Duodenal mucosa (tissue), 2 donors: ENCODE data around the gene KIF15.

Source experiments
- H3K27ac ChIP-seq: one replicate; pipeline ENCODE4 v1.7.0; 2013; ENCODE audit warnings: low read depth, low read length
- H3K27me3 ChIP-seq, 2 donors: one replicate each; pipeline ENCODE4 v1.7.0; 2013; ENCODE audit warnings: low read length in 2 of 2, control low read depth in 1 of 2; ENCODE audit not compliant: insufficient read depth in 2 of 2, control insufficient read depth in 1 of 2
- H3K36me3 ChIP-seq, 2 donors: one replicate each; pipeline ENCODE4 v1.7.0; 2013; ENCODE audit warnings: low read length in 2 of 2, control low read depth in 1 of 2; ENCODE audit not compliant: insufficient read depth in 2 of 2, control insufficient read depth in 1 of 2
- H3K4me1 ChIP-seq, 2 donors: one replicate each; pipeline ENCODE4 v1.7.0; 2013; ENCODE audit warnings: low read length in 2 of 2, control low read depth in 1 of 2; ENCODE audit not compliant: insufficient read depth in 2 of 2, control insufficient read depth in 1 of 2
- H3K4me3 ChIP-seq, 2 donors: one replicate each; pipeline ENCODE4 v1.7.0; 2013; ENCODE audit warnings: low read length in 2 of 2, low read depth in 1 of 2
- H3K9ac ChIP-seq, 2 donors: one replicate each; pipeline ENCODE4 v1.7.0; 2013; ENCODE audit warnings: low read length in 2 of 2, low read depth in 1 of 2
- H3K9me3 ChIP-seq, 2 donors: one replicate each; pipeline ENCODE4 v1.7.0; 2013; ENCODE audit warnings: low read length in 2 of 2, control low read depth in 1 of 2; ENCODE audit not compliant: control insufficient read depth in 1 of 2

The KIF15 gene

DNA sequence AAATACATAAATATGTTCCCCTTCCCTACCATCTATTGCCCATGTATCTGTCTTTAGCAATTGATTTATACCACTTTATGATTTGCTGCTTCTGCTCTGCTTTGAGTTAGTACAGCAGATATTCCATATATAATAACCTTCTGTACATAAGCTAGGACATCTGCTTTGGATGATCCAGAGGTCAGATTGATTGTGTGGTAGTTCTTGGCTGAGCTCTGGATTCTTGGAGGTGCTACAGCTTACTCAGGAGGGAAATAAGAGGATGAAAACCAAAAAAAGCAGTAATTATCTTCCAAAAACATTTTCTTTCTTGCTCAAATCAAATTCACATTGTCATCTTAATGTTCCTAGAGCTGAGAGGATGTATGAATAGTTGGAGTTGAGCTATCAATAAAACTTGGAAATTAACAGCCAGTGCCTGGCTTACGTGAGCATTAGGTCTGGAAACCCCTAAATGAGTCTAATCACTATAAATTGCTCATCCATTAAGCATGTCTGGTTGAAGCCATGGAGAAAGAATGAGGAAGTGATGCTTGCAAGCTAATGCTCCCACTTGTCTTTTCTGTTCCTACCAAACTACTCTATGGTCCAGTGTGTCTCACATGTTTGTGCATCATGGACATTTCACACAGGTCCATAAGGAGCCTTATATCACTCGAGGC, 63.8 kb downstream of the KIF15 start:
- Histone ChIP-seq H3K27me3 (no peaks in the 10 kb centered on the region), H3K36me3 (peaks cover 4 to 7% of the 10 kb centered on the region in 2 donors), H3K4me1 (no peaks in the 10 kb centered on the region), H3K9ac (no peak overlapping the region), H3K27ac (no peak overlapping the region), H3K9me3 (no peaks in the 10 kb centered on the region), H3K4me3 (no peak overlapping the region)

DNA sequence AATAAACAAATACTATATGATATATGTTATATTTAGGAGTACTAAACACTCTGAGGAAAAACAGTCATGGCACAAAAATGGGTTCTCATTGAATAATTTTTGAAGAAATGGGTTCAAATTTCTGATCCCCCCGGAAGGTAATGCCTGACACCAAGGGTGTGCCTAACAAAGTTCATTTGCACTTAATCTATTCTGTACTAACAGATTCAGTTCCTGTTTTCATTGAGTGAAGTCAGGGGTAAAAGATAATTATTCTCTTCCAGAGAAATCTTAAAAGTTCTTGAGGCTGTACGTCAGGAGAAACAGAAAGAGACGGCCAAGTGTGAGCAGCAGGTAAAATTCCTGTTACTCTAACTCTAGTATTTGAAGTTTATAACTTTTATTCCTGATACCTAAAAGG, 65.6 kb downstream of the KIF15 start:
- H3K27ac ChIP-seq: no peak overlapping the region

DNA sequence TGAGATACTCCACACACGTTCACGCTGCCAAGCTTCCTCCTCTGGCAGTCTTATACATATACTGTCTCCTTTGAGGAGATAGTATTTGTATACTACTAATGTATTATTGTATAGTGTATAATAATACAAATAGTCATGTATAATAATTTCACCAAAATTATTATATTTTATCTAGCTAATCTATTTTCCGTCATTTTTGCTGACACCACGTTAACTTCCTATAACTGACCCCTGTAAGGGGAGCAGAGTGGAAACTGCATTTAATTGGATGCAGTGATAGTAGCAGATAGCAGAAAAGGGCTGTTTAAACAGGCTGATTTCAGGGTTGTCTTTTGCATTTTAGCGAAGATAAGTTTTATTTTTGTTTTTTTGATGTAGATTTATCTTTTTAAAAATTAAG, 69.6 kb downstream of the KIF15 start:
- H3K27ac ChIP-seq: no peak overlapping the region
- H3K9me3 ChIP-seq: peaks cover 0 to 5% of the 10 kb centered on the region in 2 donors
- no peaks in the 10 kb centered on the region for H3K4me1 ChIP-seq
- H3K9ac ChIP-seq: no peak overlapping the region
- peaks cover 4 to 7% of the 10 kb centered on the region in 2 donors for H3K36me3 ChIP-seq
- H3K4me3 ChIP-seq: no peak overlapping the region
- no peaks in the 10 kb centered on the region for H3K27me3 ChIP-seq

More for the DNA sequence above, 65.6 kb downstream of the KIF15 start:
- Histone ChIP-seq H3K27me3 (no peaks in the 10 kb centered on the region), H3K36me3 (peaks cover 4 to 7% of the 10 kb centered on the region in 2 donors), H3K9ac (no peak overlapping the region), H3K4me1 (no peaks in the 10 kb centered on the region), H3K9me3 (no peaks in the 10 kb centered on the region), H3K4me3 (no peak overlapping the region)

DNA sequence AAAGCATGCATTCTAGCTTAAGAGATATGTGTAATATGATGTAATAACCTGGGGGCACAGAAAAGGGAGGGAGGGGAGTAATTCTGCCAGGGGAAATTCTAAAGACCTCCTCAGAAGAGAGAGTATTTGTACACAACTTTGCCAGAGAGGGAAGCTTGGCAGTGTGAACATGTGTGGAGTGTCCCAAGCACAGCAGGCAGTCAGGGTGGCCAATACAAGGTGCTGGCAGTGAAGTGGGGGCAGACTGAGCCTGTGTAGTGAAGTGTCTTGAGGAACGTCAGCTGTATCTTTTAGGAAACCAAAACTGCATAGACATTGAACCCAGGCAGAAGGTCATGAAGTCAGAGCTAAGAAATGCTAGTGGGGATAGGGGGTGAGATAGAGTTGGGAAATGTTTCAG, 70.4 kb downstream of the KIF15 start:
- Histone ChIP-seq H3K9ac (no peak overlapping the region), H3K27ac (no peak overlapping the region), H3K4me3 (no peak overlapping the region), H3K36me3 (peaks cover 4 to 10% of the 10 kb centered on the region in 2 donors), H3K9me3 (peaks cover 5 to 12% of the 10 kb centered on the region in 2 donors), H3K27me3 (no peaks in the 10 kb centered on the region), H3K4me1 (no peaks in the 10 kb centered on the region)

DNA sequence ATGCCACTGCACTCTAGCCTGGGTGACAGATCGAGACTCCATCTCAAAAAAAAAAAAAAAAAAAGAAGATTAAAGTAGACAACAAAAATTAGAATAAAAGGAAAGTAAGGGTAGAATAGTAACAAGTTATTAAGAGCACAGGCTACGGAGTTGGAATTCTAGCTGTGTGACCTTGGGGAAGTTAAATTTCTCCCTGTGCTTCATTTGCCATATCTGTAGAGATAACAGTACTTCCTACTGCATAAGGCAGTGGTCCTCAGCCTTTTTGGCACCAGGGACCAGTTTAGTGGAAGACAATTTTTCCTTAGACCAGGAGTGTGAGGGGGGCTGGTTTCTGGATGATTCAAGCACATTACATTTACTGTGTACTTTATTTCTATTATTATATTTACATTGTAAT, 71.4 kb downstream of the KIF15 start:
- no peak overlapping the region for H3K27ac ChIP-seq

DNA sequence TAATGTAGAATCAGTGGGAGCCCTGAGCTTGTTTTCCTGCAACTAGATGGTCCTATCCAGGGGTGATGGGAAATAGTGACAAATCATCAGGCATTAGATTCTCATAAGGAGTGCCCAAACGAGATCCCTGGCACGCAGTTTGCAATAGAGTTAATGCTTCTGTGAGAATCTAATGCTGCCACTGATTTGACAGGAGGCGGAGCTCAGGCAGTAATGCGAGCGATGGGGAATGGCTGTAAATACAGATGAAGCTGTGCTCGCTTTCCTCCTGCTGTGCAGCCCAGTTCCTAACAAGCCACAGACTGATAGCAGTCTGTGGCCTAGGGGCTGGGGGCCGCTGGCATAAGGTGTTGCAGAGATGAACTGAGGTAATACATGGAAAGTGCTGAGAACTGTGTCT, 71.8 kb downstream of the KIF15 start:
- Histone ChIP-seq H3K9me3 (peaks cover 5 to 14% of the 10 kb centered on the region in 2 donors), H3K4me1 (no peaks in the 10 kb centered on the region), H3K36me3 (peaks cover 3 to 12% of the 10 kb centered on the region in 2 donors), H3K9ac (no peak overlapping the region), H3K27ac (no peak overlapping the region), H3K27me3 (no peaks in the 10 kb centered on the region), H3K4me3 (no peak overlapping the region)

More for the DNA sequence above, 71.4 kb downstream of the KIF15 start:
- H3K27me3 ChIP-seq: no peaks in the 10 kb centered on the region
- peaks cover 4 to 10% of the 10 kb centered on the region in 2 donors for H3K36me3 ChIP-seq
- no peak overlapping the region for H3K4me3 ChIP-seq
- H3K4me1 ChIP-seq: no peaks in the 10 kb centered on the region
- H3K9me3 ChIP-seq: peaks cover 5 to 14% of the 10 kb centered on the region in 2 donors
- H3K9ac ChIP-seq: no peak overlapping the region

DNA sequence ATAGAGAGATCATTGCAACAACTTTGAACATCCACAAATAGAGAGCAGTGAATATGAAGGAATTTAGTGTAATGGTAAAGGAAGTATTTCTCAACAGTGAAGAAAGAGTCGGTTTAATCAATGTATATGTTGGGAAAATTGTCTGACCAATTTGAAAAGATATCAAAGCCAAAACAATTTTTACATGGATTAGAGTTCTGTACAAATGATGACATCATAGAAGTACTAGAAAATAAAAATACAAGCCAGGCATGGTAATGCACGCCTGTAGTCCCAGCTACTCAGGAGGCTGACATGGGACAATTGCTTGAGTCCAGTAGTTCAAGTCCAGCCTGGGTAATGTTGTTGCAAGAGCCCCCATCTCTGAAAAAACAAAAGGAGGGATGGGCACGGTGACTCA, 74.1 kb downstream of the KIF15 start:
- H3K9ac ChIP-seq: no peak overlapping the region
- H3K9me3 ChIP-seq: peaks cover 5 to 14% of the 10 kb centered on the region in 2 donors
- no peaks in the 10 kb centered on the region for H3K4me1 ChIP-seq
- no peak overlapping the region for H3K27ac ChIP-seq
- peaks cover 3 to 5% of the 10 kb centered on the region in 2 donors for H3K36me3 ChIP-seq
- H3K27me3 ChIP-seq: no peaks in the 10 kb centered on the region
- no peak overlapping the region for H3K4me3 ChIP-seq

DNA sequence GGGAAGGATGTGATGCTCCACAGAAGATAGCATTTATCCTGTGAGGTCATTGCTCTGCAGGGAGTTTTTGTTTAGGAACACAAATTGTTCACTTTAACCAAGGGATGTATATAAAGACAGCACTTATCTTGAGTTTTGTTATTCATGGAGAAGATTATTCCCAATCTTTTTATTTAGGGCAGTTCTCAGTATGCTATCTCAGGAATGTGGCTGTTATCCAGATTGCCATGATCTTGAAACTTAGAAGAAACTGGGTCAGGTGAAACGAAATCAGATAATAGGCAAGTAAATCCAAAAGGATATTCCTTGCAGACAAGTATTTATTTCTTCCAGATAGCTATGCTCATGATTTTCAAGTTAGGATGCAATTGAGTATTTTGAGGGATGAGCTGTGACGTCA, 80.8 kb downstream of the KIF15 start:
- Histone ChIP-seq H3K36me3 (peaks cover 3 to 10% of the 10 kb centered on the region in 2 donors), H3K27ac (no peak overlapping the region), H3K9me3 (no peaks in the 10 kb centered on the region), H3K9ac (no peak overlapping the region), H3K27me3 (no peaks in the 10 kb centered on the region), H3K4me1 (no peaks in the 10 kb centered on the region), H3K4me3 (no peak overlapping the region)

DNA sequence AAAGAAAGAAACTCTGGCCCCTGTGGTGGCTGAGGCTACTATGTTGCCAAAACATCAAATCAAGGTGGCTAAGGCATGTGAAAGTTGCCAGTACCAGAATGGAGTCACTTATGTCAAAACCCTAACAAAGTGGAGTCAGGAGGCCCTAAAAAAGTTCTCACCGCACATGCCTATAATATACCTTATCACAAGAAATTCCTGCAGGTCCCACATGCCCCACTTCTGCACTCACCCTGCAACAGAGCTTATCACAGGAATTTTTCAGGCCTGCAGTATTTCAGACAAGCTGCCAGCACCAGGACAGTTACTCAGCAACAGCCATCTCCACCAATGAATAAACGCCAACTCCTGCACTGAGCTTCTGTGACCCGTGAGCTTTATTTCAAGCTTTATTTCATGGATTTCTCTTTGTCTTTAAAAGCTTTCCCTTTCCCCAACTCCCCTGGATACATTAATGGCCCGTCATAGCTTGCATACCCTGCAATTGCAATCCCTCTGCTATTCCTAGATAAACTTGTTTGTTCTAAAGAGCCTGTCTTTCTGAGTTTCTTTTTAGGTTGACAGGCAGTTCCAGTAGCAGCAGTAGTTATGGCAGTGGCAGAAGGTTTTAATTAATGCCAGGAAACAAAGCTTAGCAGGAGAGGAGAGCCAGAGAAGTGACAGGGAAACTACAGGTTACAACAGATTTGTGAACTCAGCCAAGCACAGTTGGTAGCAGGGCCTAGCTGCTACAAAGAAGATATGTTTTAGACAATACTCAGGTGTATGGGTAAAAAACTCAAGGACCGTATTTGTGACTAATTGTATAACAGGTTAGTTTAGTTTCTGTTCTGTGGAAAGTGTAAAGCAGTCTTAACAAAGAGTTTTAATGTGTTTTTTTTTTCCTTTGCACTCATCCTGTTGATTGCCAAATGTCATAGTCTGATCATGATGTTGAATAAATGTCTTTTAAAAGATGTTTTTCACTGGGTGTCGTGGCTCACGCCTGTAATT, 84.2 kb downstream of the KIF15 start:
- Histone ChIP-seq H3K27ac (no peak overlapping the region), H3K36me3 (peaks cover 0 to 8% of the 10 kb centered on the region in 2 donors), H3K27me3 (no peaks in the 10 kb centered on the region), H3K9ac (no peak overlapping the region), H3K4me1 (no peaks in the 10 kb centered on the region), H3K4me3 (no peak overlapping the region), H3K9me3 (no peaks in the 10 kb centered on the region)

DNA sequence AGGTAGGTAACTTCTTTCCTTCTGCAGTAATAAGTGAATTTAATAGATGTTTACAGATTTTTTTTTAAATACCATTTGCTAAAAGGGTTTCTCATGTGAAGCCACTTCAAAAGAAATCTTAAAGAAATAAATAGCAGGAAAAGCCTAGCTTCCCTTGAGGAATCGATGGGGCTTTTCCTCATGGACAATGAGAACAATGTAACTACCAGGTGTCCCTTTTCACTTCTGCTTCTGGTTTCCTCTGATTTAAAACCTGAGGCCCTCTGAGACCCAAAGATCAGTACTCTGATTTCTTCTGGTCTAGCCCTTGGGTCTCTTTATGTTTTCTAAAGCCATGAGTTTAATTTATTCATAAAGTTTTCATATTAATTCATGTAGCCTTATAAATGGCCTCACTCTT, 87.0 kb downstream of the KIF15 start:
- Histone ChIP-seq H3K27me3 (no peaks in the 10 kb centered on the region), H3K36me3 (no peaks in the 10 kb centered on the region), H3K9me3 (no peaks in the 10 kb centered on the region), H3K4me3 (no peak overlapping the region), H3K27ac (no peak overlapping the region), H3K4me1 (no peaks in the 10 kb centered on the region), H3K9ac (no peak overlapping the region)
